ENCODE data around the gene MOB4. TPM values are rescaled to one million over a fixed set of nuclear protein-coding genes. Genes with fewer than 3 reads are reported as not detected.
A peak's percentile ranks its signal among the peaks of the same experiment; 100 is the strongest.

Gene MOB4
- total RNA-seq, 4 donors from 2014 or later: 12.3 to 27.9 (median 25.3) TPM

DNA sequence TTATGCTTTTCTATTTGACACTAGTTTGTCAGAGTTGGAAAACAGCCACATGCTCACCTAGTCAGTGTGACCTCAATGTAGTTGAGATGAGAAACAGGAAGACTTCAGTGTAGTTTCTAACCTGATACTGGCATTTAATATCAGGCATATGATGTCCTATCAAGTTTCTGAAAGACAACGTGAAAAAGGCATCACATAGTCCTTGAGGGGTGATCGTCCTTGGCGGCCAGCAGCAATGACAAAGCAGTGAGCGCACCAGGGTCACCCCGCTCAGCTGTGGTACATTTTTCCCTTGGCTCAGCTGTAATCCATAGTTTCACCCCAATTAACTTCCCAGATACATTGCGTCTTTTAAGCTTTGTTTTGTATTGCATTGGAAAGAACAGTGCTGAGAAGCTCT lies 11.4 kb upstream of the MOB4 start:
- in situ Hi-C loops (cut with MboI; ENCODE audit: low pct_ligation_motif_present in 1 of 4, low pct_unique_long_range_greater_than_20kb in 1 of 4, low sequenced_read_pairs in 3 of 4) (no loop called here), intact Hi-C loops (cut with DNase I; ENCODE audit: low total_unique reads) (no loop called here)
- WGBS, 2 donors (ENCODE audit: low coverage in 1 of 2): 90 to 100% methylated on average over 3 to 6 of the region's 6 CpGs
- peaks cover 0 to 15% (median 5%) of the 10 kb centered on the region in 4 donors for H3K36me3 ChIP-seq
- no peaks in the 10 kb centered on the region for H3K27me3 ChIP-seq
- no peak overlapping the region for H3K4me3 ChIP-seq
- no peak for DNase-seq
- H3K9me3 ChIP-seq: no peaks in the 10 kb centered on the region
- peaks cover 6 to 22% (median 17%) of the 10 kb centered on the region in 4 donors for H3K4me1 ChIP-seq
- TF ChIP-seq POLR2AphosphoS5 (IDR thresholded peaks at IDR 0.05) (no peak), POLR2A (IDR thresholded peaks at IDR 0.05) (no peak), EP300 (IDR thresholded peaks at IDR 0.05; ENCODE audit: low read depth) (no peak)
- TF ChIP-seq, protein P1, sequence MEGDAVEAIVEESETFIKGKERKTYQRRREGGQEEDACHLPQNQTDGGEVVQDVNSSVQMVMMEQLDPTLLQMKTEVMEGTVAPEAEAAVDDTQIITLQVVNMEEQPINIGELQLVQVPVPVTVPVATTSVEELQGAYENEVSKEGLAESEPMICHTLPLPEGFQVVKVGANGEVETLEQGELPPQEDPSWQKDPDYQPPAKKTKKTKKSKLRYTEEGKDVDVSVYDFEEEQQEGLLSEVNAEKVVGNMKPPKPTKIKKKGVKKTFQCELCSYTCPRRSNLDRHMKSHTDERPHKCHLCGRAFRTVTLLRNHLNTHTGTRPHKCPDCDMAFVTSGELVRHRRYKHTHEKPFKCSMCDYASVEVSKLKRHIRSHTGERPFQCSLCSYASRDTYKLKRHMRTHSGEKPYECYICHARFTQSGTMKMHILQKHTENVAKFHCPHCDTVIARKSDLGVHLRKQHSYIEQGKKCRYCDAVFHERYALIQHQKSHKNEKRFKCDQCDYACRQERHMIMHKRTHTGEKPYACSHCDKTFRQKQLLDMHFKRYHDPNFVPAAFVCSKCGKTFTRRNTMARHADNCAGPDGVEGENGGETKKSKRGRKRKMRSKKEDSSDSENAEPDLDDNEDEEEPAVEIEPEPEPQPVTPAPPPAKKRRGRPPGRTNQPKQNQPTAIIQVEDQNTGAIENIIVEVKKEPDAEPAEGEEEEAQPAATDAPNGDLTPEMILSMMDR (IDR thresholded peaks at IDR 0.05): no peak
- H3K27ac ChIP-seq: no peak overlapping the region

GRCh38 chr2:197506658-197507057 lies 9.2 kb upstream of the MOB4 start:
- intact Hi-C loops (cut with DNase I; ENCODE audit: low total_unique reads): no loop called here

GRCh38 chr2:197513915-197514314 lies 2.0 kb upstream of the MOB4 start:
- TF ChIP-seq, protein P1 (IDR thresholded peaks at IDR 0.05): no peak
- TF ChIP-seq POLR2AphosphoS5 (IDR thresholded peaks at IDR 0.05) (no peak), EP300 (IDR thresholded peaks at IDR 0.05; ENCODE audit: low read depth) (no peak), POLR2A (IDR thresholded peaks at IDR 0.05) (no peak)
- Histone ChIP-seq H3K27ac (no peak overlapping the region), H3K27me3 (no peaks in the 10 kb centered on the region), H3K36me3 (no peaks in the 10 kb centered on the region), H3K9me3 (no peaks in the 10 kb centered on the region), H3K4me1 (peaks cover 9 to 27% (median 21%) of the 10 kb centered on the region in 4 donors), H3K4me3 (no peak overlapping the region)
- no peak for DNase-seq
- intact Hi-C loops (cut with DNase I; ENCODE audit: low total_unique reads) (no loop called here), in situ Hi-C loops (cut with MboI; ENCODE audit: low pct_ligation_motif_present in 1 of 4, low pct_unique_long_range_greater_than_20kb in 1 of 4, low sequenced_read_pairs in 3 of 4) (no loop called here)
- WGBS, 2 donors (ENCODE audit: low coverage in 1 of 2): 88 to 92% methylated on average over 5 of the region's 5 CpGs

More at GRCh38 chr2:197506658-197507057, 9.2 kb upstream of the MOB4 start:
- Histone ChIP-seq H3K36me3 (peaks cover 0 to 15% (median 5%) of the 10 kb centered on the region in 4 donors), H3K4me3 (no peak overlapping the region), H3K27ac (no peak overlapping the region), H3K27me3 (no peaks in the 10 kb centered on the region), H3K9me3 (no peaks in the 10 kb centered on the region), H3K4me1 (peaks cover 6 to 15% (median 10%) of the 10 kb centered on the region in 4 donors)
- no peak for TF ChIP-seq POLR2AphosphoS5 (IDR thresholded peaks at IDR 0.05)
- TF ChIP-seq EP300 (IDR thresholded peaks at IDR 0.05; ENCODE audit: low read depth): no peak
- TF ChIP-seq, protein P1 (IDR thresholded peaks at IDR 0.05): no peak
- no peak for TF ChIP-seq POLR2A (IDR thresholded peaks at IDR 0.05)
- no peak for DNase-seq
- in situ Hi-C loops (cut with MboI; ENCODE audit: low pct_ligation_motif_present in 1 of 4, low pct_unique_long_range_greater_than_20kb in 1 of 4, low sequenced_read_pairs in 3 of 4): no loop called here
- 93 to 95% methylated on average over 5 of the region's 5 CpGs for WGBS, 2 donors (ENCODE audit: low coverage in 1 of 2)

GRCh38 chr2:197514754-197515153 lies 1.1 kb upstream of the MOB4 start:
- H3K27me3 ChIP-seq: no peaks in the 10 kb centered on the region
- in situ Hi-C loops (cut with MboI; ENCODE audit: low pct_ligation_motif_present in 1 of 4, low pct_unique_long_range_greater_than_20kb in 1 of 4, low sequenced_read_pairs in 3 of 4) (no loop called here), intact Hi-C loops (cut with DNase I; ENCODE audit: low total_unique reads) (no loop called here)

More at GRCh38 chr2:197514754-197515153, 1.1 kb upstream of the MOB4 start:
- Histone ChIP-seq H3K4me3 (peak overlapping the region in 3 of 4 donors; percentile 76 to 91 (median 84)), H3K27ac (peak overlapping the region; percentile 93 to 95 (median 94)), H3K36me3 (no peaks in the 10 kb centered on the region), H3K9me3 (no peaks in the 10 kb centered on the region), H3K4me1 (peaks cover 9 to 27% (median 21%) of the 10 kb centered on the region in 4 donors)
- no peak for TF ChIP-seq POLR2A (IDR thresholded peaks at IDR 0.05)
- TF ChIP-seq POLR2AphosphoS5 (IDR thresholded peaks at IDR 0.05): no peak
- TF ChIP-seq EP300 (IDR thresholded peaks at IDR 0.05; ENCODE audit: low read depth): no peak
- TF ChIP-seq, protein P1 (IDR thresholded peaks at IDR 0.05): no peak
- WGBS, 2 donors (ENCODE audit: low coverage in 1 of 2): 72 to 79% methylated on average over 3 of the region's 3 CpGs
- no peak for DNase-seq

Data from transverse colon (tissue), 4 donors.